ENCODE data around the gene PDE1C.
A peak's percentile ranks its signal among the peaks of the same experiment; 100 is the strongest.

PDE1C gene

DNA sequence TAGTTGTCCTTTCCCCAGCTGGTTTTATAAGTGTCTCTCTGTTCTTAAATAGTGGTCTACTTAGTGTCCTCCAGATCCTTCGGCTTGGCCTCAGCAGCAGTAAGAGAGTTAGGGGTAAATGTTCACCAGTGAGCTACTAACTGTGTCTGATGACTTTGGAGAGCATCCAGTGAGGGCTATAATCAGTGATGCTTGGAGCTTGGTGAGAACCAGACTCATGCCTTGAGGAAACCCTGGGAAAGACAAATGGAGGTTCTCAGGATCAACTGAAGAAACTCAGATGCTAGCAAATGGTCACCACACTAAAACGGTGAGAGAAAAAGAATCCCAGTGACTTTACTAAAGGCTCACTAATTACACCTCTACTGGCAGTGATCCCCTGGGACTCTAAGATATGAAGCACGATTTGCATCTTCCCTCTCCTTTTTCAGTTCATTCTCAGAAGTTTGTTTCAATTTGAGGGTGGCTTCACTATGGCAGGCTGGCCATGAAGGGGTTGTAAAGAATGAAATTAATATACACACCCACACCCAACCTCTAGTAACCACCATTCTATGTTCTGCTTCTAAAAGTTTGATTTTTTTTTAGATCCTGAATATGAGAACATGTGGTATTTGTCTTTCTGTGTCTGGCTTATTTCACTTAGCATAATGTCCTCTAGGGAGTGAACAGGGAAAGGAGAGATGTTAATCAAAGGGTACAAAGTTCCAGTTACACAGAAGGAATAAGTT, 177.9 kb downstream of the PDE1C start:
- H3K4me3 ChIP-seq (ENCODE audit: low read depth, low read length) = no peak overlapping the region
- TF ChIP-seq CTCF (IDR thresholded peaks at IDR 0.05; ENCODE audit: low read depth, low read length, missing control alignments) = no peak
- peak; percentile 54 for DNase-seq (ENCODE audit: low read depth)

- H3K4me3 ChIP-seq (ENCODE audit: low read depth, low read length) = no peak overlapping the region
- no peak for TF ChIP-seq CTCF (IDR thresholded peaks at IDR 0.05; ENCODE audit: low read depth, low read length, missing control alignments)
- no peak for DNase-seq (ENCODE audit: low read depth)
These were observed 179.4 kb downstream of the PDE1C start for GRCh38 chr7:31890766-31891165.

DNA sequence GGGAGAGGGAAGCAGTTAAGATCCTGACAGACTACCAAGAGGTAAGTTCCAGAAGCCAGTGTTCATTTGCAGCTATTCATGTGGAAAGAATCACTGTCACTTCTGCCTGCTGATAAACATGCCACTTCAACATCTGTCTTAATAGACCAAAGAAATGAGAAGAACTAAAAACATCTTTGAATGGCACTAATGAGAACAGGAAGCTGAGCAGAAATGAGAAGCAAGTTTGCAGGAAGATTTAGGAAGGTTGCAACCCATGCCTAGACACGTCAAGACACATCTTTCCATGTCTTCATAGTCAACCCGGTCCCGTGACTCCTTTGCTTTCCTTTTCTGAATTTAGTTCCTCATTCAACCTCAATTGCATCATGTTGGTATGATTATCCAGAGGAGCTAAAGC, 180.0 kb downstream of the PDE1C start:
- no peak for DNase-seq (ENCODE audit: low read depth)
- no peak overlapping the region for H3K4me3 ChIP-seq (ENCODE audit: low read depth, low read length)
- no peak for TF ChIP-seq CTCF (IDR thresholded peaks at IDR 0.05; ENCODE audit: low read depth, low read length, missing control alignments)

DNA sequence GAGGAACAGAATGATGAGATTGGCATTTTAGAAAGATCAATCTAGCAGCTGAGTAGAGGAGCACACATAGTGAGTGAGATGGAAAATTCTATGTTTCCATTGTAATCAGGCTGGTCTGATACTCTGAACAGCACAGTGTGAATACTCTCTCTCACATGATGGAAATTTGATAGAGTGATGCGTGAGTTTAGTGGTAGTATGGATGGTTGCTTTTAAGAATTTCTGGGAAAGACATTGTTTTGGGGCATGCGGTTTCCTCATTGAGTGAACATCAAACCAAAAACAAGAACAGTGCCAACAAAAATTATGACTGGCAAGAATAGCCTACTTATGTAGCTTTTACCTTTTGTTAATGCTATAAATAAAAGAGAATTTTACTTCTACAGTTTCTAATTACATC, 183.2 kb downstream of the PDE1C start:
- DNase-seq (ENCODE audit: low read depth) = no peak
- no peak overlapping the region for H3K4me3 ChIP-seq (ENCODE audit: low read depth, low read length)
- TF ChIP-seq CTCF (IDR thresholded peaks at IDR 0.05; ENCODE audit: low read depth, low read length, missing control alignments) = no peak

DNA sequence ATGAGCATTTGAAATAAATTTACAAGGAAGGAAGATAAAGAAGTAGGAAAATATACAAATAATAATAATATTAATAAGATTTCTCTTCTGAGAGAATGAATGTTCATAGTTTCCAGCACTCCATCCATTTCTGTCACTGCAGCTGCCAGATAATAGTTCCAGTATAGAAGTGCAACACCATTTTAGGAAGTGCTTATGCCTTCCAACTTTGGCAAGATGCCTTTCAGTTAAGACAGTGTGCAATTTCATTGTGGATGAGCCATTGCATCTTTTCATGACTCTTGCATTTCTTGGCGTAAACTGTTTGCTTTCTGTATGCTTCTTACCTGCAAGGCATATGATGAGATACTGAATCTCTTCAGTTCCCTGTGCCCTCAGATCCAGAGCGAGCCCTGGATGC, 185.0 kb downstream of the PDE1C start:
- H3K4me3 ChIP-seq (ENCODE audit: low read depth, low read length) = no peak overlapping the region

GRCh38 chr7:31883761-31884164, 186.4 kb downstream of the PDE1C start:
- DNase-seq (ENCODE audit: low read depth) = no peak
- H3K4me3 ChIP-seq (ENCODE audit: low read depth, low read length) = no peak overlapping the region
- no peak for TF ChIP-seq CTCF (IDR thresholded peaks at IDR 0.05; ENCODE audit: low read depth, low read length, missing control alignments)

More for the DNA sequence above, 185.0 kb downstream of the PDE1C start:
- DNase-seq (ENCODE audit: low read depth) = no peak
- no peak for TF ChIP-seq CTCF (IDR thresholded peaks at IDR 0.05; ENCODE audit: low read depth, low read length, missing control alignments)

- H3K4me3 ChIP-seq (ENCODE audit: low read depth, low read length) = no peak overlapping the region
- no peak for DNase-seq (ENCODE audit: low read depth)
- TF ChIP-seq CTCF (IDR thresholded peaks at IDR 0.05; ENCODE audit: low read depth, low read length, missing control alignments) = no peak
These were observed 188.0 kb downstream of the PDE1C start for GRCh38 chr7:31882187-31882586.
